NK-92 treated with Interleukin-12 subunit alpha and Interleukin-12 subunit beta, amount 100 ng/mL, for 24 hours (cell line): ENCODE measurements around the gene NANS.
"Not testable (repeated sequence)": the region's sequence is repeated elsewhere in the genome, so short reads cannot be mapped to it uniquely, and the experiment has no call there.

Source experiments
- DNase-seq: peaks from one replicate; lab custom pipeline; 2025; lab: John Stamatoyannopoulos, UW

The NANS gene

DNA sequence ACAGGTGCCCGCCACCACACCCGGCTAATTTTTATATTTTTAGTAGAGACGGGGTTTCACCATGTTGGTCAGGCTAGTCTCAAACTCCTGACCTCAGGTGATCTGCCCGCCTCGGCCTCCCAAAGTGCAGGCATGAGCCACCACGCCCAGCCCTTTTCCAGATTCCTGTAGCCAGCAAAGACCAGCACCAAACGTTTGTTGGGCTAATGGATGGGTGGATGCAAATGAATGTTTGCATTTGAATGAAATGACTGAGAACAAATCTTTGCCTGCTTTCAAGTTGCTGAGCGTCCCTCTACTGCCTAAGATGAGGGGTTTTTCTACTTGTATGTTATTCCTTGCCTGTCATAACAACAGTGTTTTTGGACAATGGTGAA, 20.0 kb downstream of the NANS start:
- not testable (repeated sequence) for DNase-seq

- no peak for DNase-seq
These were observed 22.4 kb downstream of the NANS start for GRCh38 chr9:98078895-98079294.

GRCh38 chr9:98080326-98080725, 23.8 kb downstream of the NANS start:
- no peak for DNase-seq

DNA sequence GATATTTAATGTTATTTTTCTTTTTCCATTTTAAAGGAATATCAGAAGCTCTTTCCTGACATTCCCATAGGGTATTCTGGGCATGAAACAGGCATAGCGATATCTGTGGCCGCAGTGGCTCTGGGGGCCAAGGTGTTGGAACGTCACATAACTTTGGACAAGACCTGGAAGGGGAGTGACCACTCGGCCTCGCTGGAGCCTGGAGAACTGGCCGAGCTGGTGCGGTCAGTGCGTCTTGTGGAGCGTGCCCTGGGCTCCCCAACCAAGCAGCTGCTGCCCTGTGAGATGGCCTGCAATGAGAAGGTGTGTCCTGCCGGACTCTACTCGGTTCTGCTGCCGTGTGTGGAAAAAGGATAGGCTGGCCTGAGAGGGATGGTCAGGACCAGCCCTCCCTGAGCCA, 24.2 kb downstream of the NANS start:
- DNase-seq, result no peak

- peak; percentile 22 for DNase-seq
These were observed 25.1 kb downstream of the NANS start for GRCh38 chr9:98081477-98082219.

DNA sequence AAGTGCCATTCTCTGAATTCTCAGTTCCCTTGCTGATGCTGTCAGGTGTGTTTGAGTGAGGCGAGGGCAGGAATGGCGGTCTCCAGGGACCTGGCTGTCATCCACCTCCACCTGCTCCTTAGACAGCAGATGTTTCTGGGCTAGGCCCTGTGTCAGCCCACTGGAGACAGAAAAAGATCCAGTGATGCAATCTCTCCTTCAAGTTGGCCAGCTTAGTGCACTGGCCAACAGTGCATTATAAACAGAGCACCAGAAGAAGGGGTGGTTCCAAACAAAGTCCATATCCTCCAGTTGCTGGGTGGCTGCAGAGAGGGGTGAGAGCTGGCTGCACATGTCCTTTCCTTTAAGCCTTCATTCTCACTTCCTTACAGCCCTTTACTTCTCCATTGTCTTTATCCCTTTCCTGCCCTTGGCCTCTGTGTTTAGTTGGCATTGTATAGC, 26.5 kb downstream of the NANS start:
- no peak for DNase-seq

- DNase-seq, result no peak
These were observed 27.1 kb downstream of the NANS start for GRCh38 chr9:98083566-98084183.

- no peak for DNase-seq
These were observed 27.9 kb downstream of the NANS start for GRCh38 chr9:98084396-98084795.

GRCh38 chr9:98085058-98085457, 28.5 kb downstream of the NANS start:
- no peak for DNase-seq

DNA sequence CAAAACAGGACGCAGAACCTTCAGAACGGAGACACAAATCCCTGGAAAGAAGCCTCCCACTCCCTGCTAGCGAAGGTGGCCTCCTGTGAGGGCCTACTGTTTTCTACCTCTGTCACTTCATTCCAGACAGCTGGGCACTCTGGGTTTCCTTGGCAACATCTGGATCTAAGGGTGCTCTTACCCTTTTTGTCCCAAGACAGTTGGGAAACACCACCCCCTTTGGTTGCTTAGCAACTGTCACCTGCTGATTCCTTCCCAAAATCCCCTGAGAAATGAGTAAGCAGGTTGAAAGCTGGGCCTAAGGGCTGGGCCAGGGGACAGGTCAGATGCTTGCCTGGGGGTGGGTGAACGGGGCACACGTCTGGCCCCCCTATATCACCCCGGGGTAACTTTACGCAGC, 29.4 kb downstream of the NANS start:
- no peak for DNase-seq

GRCh38 chr9:98086461-98086860, 29.9 kb downstream of the NANS start:
- DNase-seq, result no peak

GRCh38 chr9:98087420-98088354, 31.2 kb downstream of the NANS start:
- no peak for DNase-seq

DNA sequence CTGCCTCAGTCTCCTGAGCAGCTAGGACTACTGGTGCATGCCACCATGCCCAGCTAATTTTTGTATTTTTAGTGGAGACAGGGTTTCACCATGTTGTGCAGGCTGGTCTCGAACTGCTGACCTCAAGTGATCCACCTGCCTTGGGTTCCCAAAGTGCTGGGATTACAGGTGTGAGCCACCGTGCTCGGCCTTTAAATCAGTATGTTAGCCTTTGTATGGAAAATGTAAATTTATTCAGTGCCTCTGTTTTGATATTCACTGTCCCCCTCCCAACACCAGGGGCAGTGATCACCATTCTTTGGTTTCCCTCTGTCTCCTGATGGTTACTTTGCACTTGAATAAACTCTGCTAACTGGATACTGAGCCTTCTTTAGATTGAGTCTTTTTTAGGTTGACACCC, 34.1 kb downstream of the NANS start:
- not testable (repeated sequence) for DNase-seq

DNA sequence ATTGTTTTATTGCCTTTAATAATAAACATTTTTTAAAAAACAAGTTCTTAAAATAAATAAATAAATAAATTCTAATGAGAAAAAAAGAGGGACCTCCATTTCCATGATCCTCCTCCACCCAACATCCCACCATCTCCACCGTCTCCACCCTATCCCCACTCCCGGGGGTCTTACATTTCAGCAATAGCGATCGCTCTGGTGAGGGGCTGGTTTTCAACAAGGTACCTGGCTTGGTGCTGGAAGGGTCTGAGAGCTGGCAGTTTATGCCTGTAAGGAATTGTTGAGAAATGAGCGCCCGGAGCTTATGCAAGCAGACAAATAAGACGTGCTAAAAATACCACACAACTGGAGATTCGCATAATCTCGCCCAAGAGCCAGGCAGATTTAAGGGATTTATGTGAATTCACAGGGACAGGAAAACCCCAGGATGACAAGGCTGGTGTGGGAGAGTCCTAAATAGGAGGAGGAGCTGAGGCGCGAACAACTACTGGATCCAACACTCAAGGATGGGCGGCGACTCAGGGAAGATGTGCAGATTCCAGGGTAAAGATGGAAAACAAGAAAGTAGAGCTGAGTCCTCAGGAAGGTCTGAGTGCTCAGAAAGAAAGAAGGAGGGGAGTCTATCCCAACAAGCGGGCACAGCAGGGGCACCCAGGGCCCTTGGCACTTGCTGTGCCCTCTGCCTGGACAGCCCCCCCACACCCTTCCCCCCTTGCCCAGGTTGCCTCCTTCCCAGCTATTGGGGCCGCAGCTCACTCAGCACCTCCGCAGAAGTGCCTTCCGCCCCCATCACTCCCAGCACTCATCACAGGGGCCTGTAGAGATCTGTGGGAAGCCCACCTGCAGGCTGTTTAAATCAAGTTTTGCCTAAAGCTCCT, 35.4 kb downstream of the NANS start:
- no peak for DNase-seq

DNA sequence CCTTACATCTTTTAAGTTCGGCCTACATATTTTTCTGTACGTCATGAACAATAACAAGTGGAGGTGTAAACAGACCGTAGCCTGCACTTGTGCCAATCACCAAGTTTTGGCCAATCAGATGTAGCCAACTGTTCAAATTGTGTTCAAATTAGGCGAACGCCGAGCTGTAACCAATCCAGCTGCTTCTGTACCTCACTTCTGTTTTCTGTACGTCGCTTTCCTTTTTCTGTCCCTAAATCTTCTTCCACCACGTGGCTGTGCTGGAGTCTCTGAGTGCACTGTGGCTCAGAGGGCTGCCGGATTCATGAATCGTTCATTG, 36.0 kb downstream of the NANS start:
- DNase-seq, result no peak

DNA sequence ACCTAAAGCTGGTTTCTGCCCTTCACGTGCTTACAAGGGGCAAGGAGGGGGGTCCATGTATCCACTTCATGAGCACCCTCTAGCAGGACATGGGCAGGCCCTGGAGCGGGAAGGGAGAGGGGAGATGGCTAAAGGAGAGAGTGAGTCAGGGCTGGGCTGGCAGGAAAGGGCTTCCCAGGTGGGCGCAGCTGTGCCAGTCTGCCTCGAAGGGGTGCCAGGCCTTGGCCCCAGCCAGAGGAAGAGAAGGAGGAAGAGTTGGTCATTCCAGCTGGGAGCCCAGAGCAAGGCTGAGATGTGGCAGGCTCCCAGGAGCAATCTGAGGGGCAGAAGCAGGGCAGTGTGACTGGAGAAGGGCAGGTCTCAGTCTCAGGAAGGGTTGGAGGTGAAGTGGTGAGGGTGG, 37.8 kb downstream of the NANS start:
- no peak for DNase-seq

DNA sequence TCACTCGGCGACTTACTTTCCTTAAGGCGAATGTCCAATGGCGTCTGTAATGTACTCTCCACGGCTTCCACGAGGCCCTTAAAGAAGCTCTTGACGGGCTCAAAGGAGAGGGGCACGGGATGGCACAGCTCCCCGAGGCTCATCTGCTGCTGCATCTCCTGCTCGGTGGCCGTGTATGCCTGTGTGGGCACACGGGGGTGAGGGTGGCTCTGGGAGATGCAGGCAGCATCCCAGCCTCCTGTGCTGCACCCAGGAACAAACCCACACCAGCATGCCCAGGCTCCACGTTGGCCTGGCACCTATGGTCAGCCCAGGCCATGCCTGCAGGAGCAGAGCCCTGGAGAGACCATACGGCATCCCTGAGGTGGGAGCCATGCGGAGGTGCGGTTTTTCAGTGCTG, 38.3 kb downstream of the NANS start:
- DNase-seq, result no peak

DNA sequence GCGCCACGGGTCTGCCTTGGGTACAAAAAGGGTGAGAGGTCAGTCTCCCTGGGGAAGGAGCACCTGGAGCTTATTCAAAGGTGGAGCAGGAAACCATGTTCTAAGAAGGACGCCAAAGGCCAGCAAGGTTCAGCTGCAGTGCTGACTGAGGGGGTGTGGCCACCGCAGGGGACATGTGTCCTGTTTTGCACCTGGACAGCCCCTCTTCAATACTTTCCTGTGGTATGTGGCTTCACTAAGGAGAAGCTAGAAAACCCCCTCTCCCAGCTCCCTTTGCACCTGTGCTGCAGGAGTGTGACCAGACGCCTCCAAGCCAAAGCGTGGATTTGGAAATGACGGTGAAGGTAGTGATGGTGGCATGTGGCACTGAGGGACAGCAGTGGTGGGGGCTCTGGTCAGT, 38.9 kb downstream of the NANS start:
- no peak for DNase-seq

- no peak for DNase-seq
These were observed 39.6 kb downstream of the NANS start for GRCh38 chr9:98096091-98096490.

GRCh38 chr9:98097836-98098235, 41.3 kb downstream of the NANS start:
- DNase-seq, result no peak

- no peak for DNase-seq
These were observed 42.8 kb downstream of the NANS start for GRCh38 chr9:98099346-98099745.

DNA sequence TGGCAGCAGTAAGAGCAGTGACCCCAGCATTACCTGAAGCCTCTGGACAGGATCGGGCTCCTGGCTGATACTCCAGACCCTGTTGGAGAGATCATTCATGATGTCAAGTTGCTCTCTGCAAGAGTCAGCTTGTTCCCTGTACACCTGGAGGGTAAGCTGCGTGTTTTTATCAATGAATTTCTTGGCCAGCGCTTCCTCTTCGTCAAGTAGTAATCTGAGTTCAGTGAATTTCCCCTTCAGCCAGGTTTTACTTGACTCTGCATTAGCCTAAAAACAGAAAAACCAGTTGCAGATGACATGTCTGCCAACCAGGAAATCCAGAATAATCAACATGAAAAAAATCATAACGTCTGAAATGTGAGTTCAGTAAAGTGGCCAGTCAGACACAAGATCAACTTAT, 43.4 kb downstream of the NANS start:
- no peak for DNase-seq
